Thymus (tissue), 11 donors: Measurements from ENCODE around the gene SETD7. TPM values are rescaled to one million over a fixed set of nuclear protein-coding genes. Genes with fewer than 3 reads are reported as not detected.

Experiments
- DNase-seq, 9 donors: peaks; one replicate each; pipeline ENCODE4 v3.0.0-alpha.2; 2013; ENCODE audit warnings: low spot score in 9 of 9, low read depth in 6 of 9, missing footprints in 1 of 9
- H3K27ac ChIP-seq, 2 donors: one replicate each; pipeline ENCODE4 v1.5.1; 2013; ENCODE audit warnings: control low read depth in 1 of 2, low read depth in 1 of 2, low read length in 1 of 2, mild to moderate bottlenecking in 1 of 2, moderate library complexity in 1 of 2
- H3K27me3 ChIP-seq, 2 donors: one replicate each; pipeline ENCODE4 v1.5.1; 2013; ENCODE audit warnings: low read length in 1 of 2; ENCODE audit not compliant: control insufficient read depth in 2 of 2, insufficient read depth in 1 of 2
- H3K36me3 ChIP-seq, 2 donors: one replicate each; pipeline ENCODE4 v1.5.1; 2013; ENCODE audit warnings: low read length in 1 of 2, mild to moderate bottlenecking in 1 of 2, moderate library complexity in 1 of 2; ENCODE audit not compliant: control insufficient read depth in 2 of 2, insufficient read depth in 2 of 2
- H3K4me1 ChIP-seq, 2 donors: one replicate each; pipeline ENCODE4 v1.5.1; 2013; ENCODE audit warnings: low read length in 2 of 2; ENCODE audit not compliant: control insufficient read depth in 2 of 2, insufficient read depth in 2 of 2
- H3K4me3 ChIP-seq, 2 donors: one replicate each; pipeline ENCODE4 v1.5.1; 2013; ENCODE audit warnings: low read length in 2 of 2, control low read depth in 1 of 2, mild to moderate bottlenecking in 1 of 2
- H3K9me3 ChIP-seq, 2 donors: one replicate each; pipeline ENCODE4 v1.5.1; 2013; ENCODE audit warnings: low read length in 1 of 2, mild to moderate bottlenecking in 1 of 2; ENCODE audit not compliant: control insufficient read depth in 2 of 2, insufficient read depth in 1 of 2
- whole genome bisulfite sequencing: extraction: QIAGEN DNeasy Blood & Tissue Kit; methylation state at CpG from one replicate; pipeline ENCODE4 v1.1.7; 2013; 5-methylcytosine and 5-hydroxymethylcytosine counted together
- polyA plus RNA-seq: library from polyadenylated mRNA; stranded (reverse); fragments of 200-250 nt; gene quantifications from one replicate; pipeline ENCODE4 v1.2.3, GENCODE V29; 2013
- total RNA-seq: library from RNA; stranded (reverse); fragments of 120-200 nt; gene quantifications from one replicate; pipeline ENCODE4 v1.2.4, GENCODE V29; 2013
- donor health status: healthy.

Gene SETD7
- total and polyA plus RNA-seq, 2 donors = 6.0 to 15.6 TPM

- no peak for DNase-seq
- WGBS = 96% methylated on average over 4 of the region's 4 CpGs
These were observed 26.0 kb upstream of the SETD7 start for GRCh38 chr4:139582044-139582443.

GRCh38 chr4:139581096-139581495 lies 25.1 kb upstream of the SETD7 start:
- WGBS = 98% methylated on average over 8 of the region's 8 CpGs
- H3K9me3 ChIP-seq = no peaks in the 10 kb centered on the region
- H3K27me3 ChIP-seq = no peaks in the 10 kb centered on the region
- H3K4me3 ChIP-seq = no peak overlapping the region
- no peak for DNase-seq
- no peaks in the 10 kb centered on the region for H3K4me1 ChIP-seq
- no peak overlapping the region for H3K27ac ChIP-seq
- no peaks in the 10 kb centered on the region for H3K36me3 ChIP-seq

More at GRCh38 chr4:139582044-139582443, 26.0 kb upstream of the SETD7 start:
- no peaks in the 10 kb centered on the region for H3K4me1 ChIP-seq
- H3K4me3 ChIP-seq = no peak overlapping the region
- H3K36me3 ChIP-seq = no peaks in the 10 kb centered on the region
- no peaks in the 10 kb centered on the region for H3K9me3 ChIP-seq
- H3K27me3 ChIP-seq = no peaks in the 10 kb centered on the region
- H3K27ac ChIP-seq = no peak overlapping the region

- no peaks in the 10 kb centered on the region for H3K9me3 ChIP-seq
- WGBS = 98% methylated on average over 5 of the region's 5 CpGs
- no peaks in the 10 kb centered on the region for H3K36me3 ChIP-seq
- no peaks in the 10 kb centered on the region for H3K4me1 ChIP-seq
- H3K27ac ChIP-seq = no peak overlapping the region
- no peak for DNase-seq
- H3K4me3 ChIP-seq = no peak overlapping the region
- no peaks in the 10 kb centered on the region for H3K27me3 ChIP-seq
These were observed 20.2 kb upstream of the SETD7 start for GRCh38 chr4:139576219-139576618.

- no peak overlapping the region for H3K4me3 ChIP-seq
These were observed 19.1 kb upstream of the SETD7 start for GRCh38 chr4:139575072-139575471.

GRCh38 chr4:139574641-139575040 lies 18.6 kb upstream of the SETD7 start:
- Histone ChIP-seq H3K9me3 (no peaks in the 10 kb centered on the region), H3K4me3 (no peak overlapping the region), H3K4me1 (no peaks in the 10 kb centered on the region), H3K36me3 (no peaks in the 10 kb centered on the region), H3K27me3 (no peaks in the 10 kb centered on the region), H3K27ac (no peak overlapping the region)
- no peak for DNase-seq
- WGBS = 100% methylated on average over 3 of the region's 3 CpGs

More at GRCh38 chr4:139575072-139575471, 19.1 kb upstream of the SETD7 start:
- Histone ChIP-seq H3K36me3 (no peaks in the 10 kb centered on the region), H3K27ac (no peak overlapping the region), H3K9me3 (no peaks in the 10 kb centered on the region), H3K27me3 (no peaks in the 10 kb centered on the region), H3K4me1 (no peaks in the 10 kb centered on the region)
- WGBS = over 99% methylated on average over 5 of the region's 5 CpGs
- no peak for DNase-seq

- Histone ChIP-seq H3K27ac (no peak overlapping the region), H3K9me3 (no peaks in the 10 kb centered on the region), H3K27me3 (no peaks in the 10 kb centered on the region), H3K4me3 (no peak overlapping the region), H3K4me1 (no peaks in the 10 kb centered on the region), H3K36me3 (no peaks in the 10 kb centered on the region)
- DNase-seq = no peak
- 97% methylated on average over 10 of the region's 10 CpGs for WGBS
These were observed 12.4 kb upstream of the SETD7 start for GRCh38 chr4:139568206-139568955.

- Histone ChIP-seq H3K36me3 (no peaks in the 10 kb centered on the region), H3K27ac (peak overlapping the region in 1 of 2 donors; percentile 5), H3K4me1 (no peaks in the 10 kb centered on the region), H3K9me3 (no peaks in the 10 kb centered on the region), H3K27me3 (no peaks in the 10 kb centered on the region), H3K4me3 (no peak overlapping the region)
- 95% methylated on average over 7 of the region's 7 CpGs for whole genome bisulfite sequencing
- no peak for DNase-seq
These were observed 11.3 kb upstream of the SETD7 start for GRCh38 chr4:139567159-139567870.

- 91% methylated on average over 1 of the region's 1 CpG for WGBS
- Histone ChIP-seq H3K27me3 (peaks cover 0 to 5% of the 10 kb centered on the region in 2 donors), H3K4me1 (peaks cover 0 to 6% of the 10 kb centered on the region in 2 donors), H3K27ac (no peak overlapping the region), H3K9me3 (no peaks in the 10 kb centered on the region), H3K36me3 (no peaks in the 10 kb centered on the region), H3K4me3 (no peak overlapping the region)
- DNase-seq = no peak
These were observed 8.5 kb upstream of the SETD7 start for GRCh38 chr4:139564502-139564901.

- DNase-seq = no peak
- peaks cover 0 to 6% of the 10 kb centered on the region in 2 donors for H3K4me1 ChIP-seq
- no peaks in the 10 kb centered on the region for H3K36me3 ChIP-seq
- no peak overlapping the region for H3K4me3 ChIP-seq
- H3K27ac ChIP-seq = no peak overlapping the region
- WGBS = 97% methylated on average over 2 of the region's 2 CpGs
- H3K9me3 ChIP-seq = no peaks in the 10 kb centered on the region
- peaks cover 0 to 11% of the 10 kb centered on the region in 2 donors for H3K27me3 ChIP-seq
These were observed 7.5 kb upstream of the SETD7 start for GRCh38 chr4:139563515-139563914.
